Activated CD4-positive, alpha-beta T cell treated with anti-CD3 and anti-CD28 coated beads, Interleukin-2, amount 50 U/mL, for 4 hours (primary cell): Measurements from ENCODE around the gene RASSF4.

Experiments used
- DNase-seq, 2 experiments: peaks; one replicate each; pipeline ENCODE4 v3.0.0-alpha.2; 2020

RASSF4 gene

DNA sequence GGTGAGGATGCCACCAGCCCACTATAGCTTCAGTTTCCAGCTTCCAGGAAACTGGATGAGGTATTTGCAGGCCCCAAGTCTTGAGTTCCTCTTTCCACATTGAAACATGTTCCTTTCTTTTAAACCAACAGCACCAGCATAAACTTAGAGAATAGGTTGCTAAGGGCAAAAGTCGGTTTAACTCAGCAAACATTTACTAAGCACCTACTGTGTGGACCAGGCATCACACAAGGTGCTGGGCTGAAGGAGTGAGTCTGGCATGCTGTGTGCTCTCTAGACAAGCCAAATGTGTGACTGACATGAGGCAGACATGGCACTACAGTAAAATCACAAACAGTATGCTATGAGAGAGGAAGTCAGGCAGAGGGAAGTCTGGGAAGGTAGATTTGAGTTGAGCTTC is 11.0 kb upstream of the RASSF4 start:
- DNase-seq: no peak

DNA sequence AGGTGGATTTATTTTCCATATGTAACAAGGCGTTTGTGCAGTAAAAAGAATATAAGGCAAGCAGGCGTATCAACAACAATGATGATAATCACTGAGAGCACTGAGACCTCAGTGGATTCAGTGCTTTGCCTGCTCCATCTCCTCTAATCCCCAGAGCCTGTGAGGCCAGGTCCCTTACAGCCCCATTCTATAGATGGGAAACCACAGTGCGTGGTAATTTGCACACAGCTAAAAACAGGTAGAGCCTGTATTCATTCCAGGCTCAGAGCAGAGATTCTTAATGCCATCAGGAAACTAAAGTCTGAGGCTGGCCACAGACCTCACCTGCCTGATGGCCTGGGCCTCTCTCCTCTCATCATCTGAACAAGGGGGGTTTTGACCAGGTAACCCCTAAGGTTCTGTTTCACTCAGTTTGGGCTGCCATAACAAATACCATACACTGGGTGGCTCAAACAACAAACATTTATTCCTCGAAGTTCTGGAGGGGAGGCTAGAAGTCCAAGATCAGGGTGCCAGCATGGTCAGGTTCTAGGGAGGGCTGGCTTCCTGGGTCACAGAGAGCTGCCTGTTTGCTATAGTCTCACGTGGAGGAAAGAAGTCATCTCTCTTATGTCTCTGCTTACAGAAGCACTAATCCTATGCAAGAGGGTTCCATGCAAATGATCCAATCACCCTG is 10.3 kb upstream of the RASSF4 start:
- no peak for DNase-seq

DNA sequence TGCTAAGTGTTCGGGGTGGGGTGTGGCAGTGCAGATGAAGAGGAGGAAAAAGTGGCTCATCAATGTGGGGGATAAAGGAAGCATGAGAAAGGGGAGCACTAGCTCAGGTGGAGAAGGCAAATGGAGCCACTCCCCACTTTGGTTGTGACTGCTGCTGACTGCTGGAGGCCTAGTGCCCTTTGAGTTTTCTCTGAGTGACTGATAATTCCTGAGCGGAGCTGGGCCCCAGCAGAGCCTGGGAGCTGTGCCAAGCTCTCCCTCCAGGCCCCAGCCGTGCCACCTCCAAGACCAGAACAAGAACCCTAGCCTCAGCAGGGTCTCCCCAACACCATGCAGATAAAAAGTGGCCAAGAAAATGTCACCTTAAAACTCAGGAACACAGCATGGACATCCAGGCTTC is 9.7 kb upstream of the RASSF4 start:
- DNase-seq: no peak

DNA sequence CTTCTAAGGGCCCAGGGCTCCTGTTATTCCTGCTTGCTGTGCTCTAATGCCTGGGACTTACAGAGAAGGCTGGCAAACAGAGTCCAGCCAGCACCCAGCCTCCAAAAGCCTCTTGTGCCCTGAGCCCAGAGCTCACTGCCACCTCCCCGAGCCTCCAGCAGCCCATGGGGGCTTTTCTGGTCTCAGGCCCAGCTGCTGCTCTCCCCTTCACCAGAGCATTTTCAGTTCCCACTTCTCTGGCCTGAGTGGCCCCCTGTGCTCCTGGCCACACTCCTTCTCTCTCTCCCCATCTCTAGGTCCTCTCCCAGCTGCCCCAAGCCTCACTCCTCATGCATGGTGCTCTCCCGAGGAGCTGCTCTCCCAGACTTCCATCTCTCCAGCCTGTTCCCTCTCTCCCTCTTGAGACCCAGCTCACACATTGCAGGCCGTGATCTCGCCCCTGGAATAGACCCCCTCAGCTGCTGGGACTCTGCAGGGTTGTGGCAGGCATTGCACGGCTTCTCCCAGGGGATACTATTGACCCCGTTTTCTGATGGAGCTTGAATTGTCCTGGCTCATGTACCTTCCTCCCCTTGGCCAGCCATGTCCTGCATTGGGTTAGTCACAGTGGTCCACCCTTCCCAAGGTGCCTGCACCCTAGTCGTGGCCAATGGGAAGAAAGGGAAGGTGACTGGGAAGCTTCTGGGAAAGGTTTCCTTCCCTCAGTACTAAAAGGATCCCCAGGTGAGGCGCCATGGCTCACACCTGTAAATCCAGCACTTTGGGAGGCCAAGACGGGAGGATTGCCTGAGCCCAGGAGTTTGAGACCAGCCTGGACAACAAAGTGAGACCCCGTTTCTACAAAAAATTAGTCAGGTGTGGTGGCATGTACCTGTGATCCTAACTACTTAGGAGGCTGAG is 9.0 kb upstream of the RASSF4 start:
- DNase-seq: no peak

DNA sequence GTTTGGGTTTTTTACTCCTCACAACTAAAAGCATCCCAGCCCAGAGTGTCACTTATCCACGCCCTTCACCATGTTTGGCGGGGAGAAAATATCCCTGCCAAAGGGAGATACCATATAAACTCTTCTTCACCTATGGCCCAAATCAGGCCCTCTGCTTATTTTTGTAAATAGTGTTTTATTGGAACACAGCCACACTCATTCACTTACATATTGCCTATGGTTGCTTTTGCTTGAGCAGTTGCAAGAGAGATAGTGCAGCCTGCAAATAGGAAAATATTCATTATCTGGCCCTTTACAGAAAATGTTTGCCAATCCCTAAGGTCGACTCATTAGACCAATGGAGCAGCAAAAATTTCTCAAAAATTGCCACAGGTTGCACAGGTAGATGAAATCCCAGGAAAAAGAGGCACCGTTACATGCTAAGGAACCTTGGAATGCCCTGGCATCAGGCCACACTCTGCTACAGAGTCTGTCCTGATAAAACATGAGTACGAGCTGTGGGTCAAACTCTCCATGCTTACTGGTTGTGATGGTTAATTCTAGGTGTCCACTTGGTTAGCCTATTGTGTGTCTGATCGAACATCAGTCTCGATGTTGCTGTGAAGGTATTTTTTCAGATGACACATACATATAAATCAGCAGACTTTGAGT is 7.9 kb upstream of the RASSF4 start:
- no peak for DNase-seq

DNA sequence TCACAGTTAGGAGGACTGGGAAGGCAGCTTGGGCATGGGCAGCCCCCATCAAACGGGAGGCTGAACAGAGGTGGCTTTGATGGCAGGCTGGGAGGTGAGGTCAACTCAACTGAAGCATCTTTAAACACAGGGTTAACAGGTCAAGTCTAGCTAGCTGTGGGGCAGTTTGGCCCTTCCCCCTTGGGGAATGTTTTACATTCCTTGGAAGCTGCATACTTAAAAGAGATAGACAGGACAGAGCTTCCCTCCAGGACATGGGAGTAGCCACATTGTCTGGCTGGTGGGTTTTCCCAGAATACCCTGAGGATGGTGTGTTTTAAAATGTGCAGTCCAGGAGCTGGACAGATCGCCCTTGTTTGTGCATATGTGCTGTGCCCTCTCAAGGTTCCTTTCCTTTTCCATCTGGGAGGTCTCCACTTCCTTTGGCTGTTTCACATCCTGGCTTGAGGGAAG is 6.8 kb upstream of the RASSF4 start:
- DNase-seq: no peak

DNA sequence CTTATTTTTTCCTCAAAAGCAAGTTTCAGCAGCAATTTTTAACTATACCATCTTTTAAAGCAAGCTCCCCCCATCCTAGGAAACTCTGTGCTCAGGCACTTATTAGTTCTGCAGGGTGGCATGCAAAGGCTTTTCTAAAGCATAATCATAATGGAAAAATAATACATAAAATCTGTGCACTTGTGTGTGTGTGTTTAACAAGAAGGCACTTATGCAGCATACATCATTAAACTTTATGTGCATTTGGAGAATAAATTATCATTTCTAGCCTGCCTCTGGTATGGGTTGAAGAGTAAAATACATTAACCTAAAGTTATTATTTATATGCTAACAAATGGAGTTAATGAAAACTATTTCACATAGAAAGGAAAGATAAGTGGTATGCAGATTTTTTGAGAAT is 5.6 kb upstream of the RASSF4 start:
- DNase-seq: no peak

DNA sequence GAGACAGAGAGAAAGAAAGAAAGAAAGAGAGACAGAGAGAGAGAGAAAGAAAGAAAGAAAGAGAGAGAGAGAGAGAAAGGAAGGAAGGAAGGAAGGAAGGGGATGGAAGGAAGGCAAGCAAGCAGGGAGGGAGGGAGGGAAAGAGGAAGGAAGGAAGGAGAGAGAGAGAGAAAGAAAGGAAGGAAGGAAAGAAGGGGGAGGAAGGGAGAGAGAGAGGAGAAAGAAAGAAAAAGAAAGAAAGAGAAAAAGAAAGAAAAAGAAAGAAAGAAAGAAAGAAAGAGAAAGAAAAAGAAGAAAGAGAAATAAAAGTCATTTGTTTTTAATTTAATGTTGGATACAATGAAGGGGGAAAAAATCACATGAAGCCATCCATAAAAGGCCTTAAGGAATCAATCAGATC is 4.6 kb upstream of the RASSF4 start:
- no peak for DNase-seq

DNA sequence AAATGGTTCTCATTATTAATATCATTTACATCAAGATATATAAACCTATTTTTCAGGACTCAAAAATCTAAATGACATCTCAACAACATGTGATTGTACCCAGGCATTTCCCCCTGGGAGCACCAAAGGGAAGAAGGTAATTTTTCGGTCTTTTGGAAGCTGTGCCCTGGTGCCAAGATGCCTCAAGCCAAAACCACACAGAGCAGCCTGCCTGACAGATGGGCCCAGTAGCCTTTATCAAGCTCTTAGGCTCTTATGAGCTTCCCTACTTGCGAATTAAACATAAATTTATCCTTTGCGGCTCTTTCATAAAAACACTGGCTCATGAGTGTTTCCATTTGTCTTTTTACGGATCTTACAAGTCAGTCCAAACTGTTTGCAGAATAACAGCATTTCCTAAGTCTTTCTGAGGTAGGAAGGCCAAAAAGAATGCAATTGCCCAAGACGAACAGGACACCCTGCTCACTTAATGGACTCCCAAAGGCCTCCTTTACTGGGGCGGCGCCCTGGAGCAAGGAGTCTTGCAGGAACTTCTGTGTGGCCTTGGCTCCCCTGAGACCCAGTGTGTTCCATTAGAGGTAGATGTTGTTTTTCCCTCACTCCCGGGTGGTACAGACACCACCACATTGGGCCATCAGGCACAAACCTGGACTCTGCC is 4.1 kb upstream of the RASSF4 start:
- DNase-seq: no peak

DNA sequence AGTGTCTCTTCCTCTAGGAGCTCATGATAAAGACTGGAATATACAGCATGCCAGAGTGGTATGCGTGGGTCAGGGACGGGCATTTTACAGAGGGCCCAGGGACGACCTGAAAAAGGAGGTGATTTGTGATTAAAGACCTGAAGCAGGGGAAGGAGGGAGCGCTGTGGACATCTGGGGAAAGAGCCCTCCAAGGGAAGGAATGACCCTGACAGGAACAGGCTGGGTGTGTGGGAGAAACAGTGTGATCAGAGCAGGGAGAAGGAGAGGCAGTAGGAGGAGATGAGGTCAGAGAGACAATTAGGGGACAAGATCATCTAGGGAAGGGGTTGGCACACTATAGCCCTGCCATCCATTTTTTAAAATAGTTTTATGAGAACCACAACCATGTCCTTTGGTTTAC is 3.4 kb upstream of the RASSF4 start:
- no peak for DNase-seq

DNA sequence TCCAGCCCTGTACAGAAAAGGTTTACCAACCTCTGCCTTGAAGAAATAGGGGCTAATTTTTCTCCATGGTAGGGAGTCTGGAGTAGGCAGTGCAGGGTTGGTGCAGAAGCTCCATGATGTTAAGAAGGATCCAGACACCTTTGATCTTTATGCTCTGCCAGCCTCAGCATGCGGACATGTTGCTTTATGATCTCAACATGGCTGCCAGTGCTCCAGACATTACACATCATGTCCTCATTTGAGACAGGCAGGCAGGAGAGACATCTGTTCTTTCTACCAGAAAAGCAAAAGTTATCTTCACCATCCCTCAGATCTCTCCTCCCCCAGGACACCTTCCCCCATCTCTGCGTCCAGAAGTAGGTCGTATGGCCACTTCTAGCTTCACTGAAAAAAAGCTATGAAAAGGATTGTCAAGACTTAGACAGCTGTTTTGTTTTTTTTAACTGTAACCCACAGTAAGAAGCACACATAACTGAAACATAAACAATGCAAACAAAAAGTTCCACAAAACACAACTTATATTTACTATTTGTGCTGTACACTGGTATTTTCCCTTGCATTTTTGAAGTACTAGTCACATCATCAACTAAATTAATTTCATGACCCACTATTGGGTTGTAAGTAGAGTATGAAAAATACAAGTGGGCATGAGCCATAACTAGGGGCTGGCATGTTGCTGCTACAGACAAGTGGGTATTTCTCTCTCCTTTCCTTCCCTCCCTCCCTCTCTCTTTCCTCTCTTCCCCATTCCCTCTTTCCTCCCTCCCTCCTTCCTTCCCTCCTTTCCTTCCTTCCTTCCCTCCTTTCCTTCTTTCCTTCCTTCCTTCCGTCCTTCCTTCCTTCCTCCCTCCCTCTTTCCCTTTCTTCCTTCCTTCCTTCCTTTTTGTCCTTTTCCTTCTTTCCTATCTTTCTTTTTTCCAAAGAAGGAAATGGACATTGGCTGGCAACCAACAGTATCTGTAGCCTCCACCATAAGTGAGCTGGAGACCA is 2.6 kb upstream of the RASSF4 start:
- no peak for DNase-seq

DNA sequence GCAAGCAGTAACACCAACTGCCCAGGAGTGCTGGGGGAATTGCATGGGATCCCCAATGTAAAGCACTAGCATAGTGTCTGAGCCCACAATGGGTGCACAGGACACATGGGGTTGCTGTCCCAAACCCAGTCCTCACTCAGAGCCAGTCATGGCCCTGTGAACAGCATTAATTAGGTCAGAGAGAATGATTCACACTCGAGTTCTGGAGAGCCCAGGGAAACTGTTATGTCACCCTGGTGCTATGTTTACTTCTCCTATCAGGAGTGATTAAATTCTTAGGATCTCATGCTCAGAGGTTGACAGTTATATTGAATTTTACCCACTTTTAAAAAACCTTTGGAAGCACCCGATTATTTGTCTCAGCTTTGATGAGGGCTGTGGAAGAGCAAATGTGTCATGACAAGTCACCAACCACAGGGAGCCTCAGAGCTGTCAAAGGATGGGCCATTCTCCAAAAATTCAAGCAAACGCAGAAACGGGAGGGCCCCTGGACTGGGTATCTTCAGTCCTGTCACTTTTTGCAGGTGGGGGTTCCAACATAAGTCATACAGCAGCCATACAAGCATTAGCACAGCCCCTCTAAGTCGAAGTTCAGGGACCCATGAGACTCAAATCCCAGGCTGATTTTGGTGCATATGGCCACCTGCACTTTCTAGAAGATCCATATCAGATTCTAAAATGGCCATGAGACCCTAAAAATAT is 1.3 kb upstream of the RASSF4 start:
- DNase-seq: no peak

DNA sequence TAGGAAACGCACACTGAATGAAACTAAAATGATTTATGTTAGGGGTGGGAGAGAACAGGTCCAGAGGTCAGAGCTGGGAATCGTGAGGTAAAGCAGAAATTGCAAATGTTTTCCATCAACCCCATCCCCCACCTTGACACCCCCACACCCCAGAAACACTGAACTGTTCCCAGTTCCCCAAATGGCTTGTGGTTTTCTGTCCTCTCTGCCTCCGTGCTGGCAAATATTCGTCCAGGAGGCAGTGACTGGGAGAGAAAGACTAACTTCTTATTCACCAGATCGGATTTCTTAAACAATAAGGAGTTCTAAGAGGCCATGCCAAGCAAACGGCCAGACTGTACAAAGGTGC is 730 bp upstream of the RASSF4 start:
- no peak for DNase-seq

DNA sequence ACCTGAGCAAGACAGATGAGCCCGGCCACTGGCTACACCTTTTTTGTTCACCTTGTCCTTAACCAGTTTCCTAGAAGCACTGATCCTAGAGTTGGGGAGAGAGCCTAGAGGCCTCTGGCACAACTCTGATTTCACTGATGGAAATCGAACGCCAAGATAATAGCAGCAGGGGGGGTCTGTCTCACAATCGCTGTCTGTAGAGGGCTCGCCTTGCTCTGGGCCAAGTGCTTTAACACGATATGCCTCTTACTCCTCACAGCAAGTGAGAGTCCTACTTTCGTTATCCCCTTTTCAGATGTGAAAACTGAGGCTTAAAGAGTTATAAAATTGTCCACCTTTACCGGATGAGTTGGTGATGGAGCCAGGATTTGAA is 472 bp downstream of the RASSF4 start:
- DNase-seq: no peak

DNA sequence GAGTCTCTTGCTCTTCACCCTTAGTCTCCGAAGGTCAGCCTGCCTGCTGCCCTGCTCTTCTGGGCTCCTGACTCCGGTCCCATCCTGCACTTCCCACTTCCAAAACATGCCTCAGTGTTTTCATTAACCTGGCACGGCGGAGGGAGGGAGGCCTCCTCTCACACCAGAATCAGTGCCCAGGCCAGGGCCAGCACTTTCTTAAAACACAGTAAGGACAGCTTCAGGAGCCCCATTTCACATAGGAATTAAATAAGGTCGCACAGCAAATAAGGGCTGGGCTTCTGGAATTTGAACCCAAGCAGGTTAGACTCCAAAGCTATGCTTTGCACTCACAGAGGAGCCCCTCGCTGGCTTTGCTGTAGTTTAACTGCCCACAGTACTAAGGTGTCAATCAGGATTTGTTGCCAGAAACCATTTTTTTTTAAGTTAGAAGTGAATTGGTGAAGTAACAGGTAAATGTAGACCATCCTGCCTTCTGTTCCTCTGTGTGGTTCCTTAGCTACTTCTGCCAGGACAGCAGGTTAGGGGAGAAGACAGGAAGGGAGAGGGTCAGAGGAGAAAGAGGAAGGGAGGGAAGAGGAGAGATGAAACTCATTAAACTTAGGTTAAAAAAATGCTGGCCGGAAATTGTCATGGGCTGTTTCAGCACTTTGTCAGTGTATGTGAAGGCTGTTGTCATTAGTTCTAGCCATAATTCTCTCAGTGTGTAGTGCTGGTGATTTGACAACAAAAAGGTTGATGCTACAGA is 1.1 kb downstream of the RASSF4 start:
- no peak for DNase-seq

DNA sequence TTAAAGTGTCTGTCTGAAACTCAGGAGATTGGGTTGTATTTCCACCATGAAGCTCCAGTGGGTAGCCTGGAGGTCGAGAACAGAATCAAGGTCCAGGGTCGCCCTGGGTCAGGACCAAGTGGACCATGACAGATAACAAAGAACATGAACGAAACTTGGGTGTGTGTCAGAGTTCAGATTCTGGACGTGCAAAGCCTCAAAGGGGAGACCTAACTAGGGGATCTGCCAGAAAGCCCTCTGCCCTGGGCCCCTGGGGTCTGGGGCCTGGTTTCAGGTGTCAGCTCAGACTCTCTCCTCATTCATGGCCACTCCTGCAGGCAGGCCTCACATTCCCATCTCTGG is 1.6 kb downstream of the RASSF4 start:
- no peak for DNase-seq

DNA sequence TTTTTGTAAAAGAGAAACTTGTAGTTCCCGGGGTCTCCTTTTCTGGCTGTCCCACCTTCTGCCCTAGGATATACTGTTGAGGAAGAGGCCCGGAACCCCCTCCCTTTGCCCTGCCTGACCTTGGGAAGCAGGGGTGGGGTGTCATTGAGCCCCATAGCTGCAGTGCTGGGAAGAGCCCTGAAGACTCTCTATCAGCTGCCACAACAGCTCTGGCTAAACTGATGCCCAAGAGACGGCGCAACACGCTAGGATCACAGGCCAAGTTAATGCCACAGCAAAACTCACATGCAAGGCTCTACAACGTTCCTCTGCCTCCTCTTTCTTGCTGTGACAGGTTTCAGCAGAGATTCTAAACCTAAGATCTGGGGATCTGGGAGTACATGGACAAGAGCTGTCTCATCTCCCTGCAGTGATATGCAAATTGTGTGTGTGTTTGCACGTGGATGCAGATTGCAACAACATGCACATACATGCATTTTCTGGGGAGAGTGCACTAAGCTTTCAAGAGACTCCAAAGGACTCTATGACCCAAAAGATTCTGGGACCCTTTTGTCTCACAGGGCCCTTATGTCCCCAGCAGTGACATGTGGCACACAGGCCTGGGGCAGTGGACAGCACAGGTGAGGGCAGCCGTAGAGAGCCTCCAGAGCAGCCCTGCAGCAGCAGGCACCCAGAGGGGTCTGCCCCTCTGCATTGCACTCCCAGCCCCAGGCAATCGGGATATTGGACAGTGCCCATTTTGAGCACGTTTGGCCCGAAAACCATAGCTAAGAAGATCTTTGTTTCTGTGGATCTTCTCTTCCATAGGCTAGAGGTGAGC is 2.5 kb downstream of the RASSF4 start:
- no peak for DNase-seq

DNA sequence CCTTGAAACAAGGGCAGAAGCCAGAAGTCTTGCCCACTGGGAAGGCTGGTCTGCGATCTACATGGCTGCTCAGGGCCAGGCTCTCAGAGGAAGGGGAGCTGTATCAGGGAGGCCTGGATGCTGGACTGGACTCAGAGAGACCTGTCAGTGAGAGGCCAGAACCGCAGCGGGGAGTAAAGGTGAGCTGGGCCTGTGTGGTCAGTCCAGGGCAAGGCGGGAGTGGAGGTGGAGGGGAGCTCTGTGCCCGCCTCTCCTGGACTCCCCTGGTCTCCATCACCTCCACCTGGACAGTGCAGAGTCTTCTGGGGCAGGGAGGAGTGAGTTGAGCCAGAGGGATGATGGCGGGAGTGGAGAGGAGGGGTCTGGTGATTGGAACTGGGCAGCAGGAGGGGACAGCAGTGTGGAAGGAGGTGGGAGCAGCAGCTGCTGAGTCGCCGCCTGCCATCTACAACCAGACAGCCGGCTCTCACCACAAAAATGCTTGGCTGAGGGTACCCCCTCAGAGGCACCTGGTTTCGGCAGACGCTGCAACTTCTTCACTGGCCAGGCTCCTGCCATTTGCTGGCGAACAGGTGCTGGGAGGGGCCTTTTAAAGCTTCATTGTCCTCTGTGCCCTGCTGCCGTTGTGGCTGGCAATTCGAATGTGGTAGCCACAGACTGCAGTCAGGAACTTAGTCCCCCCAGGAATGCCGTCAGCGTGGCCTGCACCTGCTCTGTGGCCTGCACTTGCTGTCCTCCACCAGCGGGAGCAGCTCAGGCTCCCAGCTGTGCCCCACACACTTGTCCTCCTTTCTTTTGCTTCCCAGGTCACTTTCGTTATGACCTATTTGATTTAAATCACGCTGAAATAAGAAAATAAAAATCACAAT is 3.5 kb downstream of the RASSF4 start:
- no peak for DNase-seq
